Activated CD4-positive, alpha-beta memory T cell treated with anti-CD3 and anti-CD28 coated beads for 36 hours (primary cell): Measurements from ENCODE around the gene GPI. TPM values are rescaled to one million over a fixed set of nuclear protein-coding genes. Genes with fewer than 3 reads are reported as not detected.

Experiments used
- CTCF ChIA-PET: fragments of 350-600 bp; sonication (Branson Sonifier 250); formaldehyde crosslinking; loops from one replicate; lab custom pipeline; 2021; ENCODE audit warnings: antibody characterized with exemption, inconsistent platforms; lab: Charles Lee
- POLR2A ChIA-PET: fragments of 350-600 bp; sonication (Branson Sonifier 250); formaldehyde crosslinking; loops from one replicate; lab custom pipeline; 2021; ENCODE audit warnings: antibody characterized with exemption; lab: Charles Lee
- DNase-seq: peaks from one replicate; pipeline ENCODE4 v3.0.0-alpha.2; 2020
- H3K27ac Mint-ChIP-seq: one replicate; pipeline ENCODE4 v1.8.0; 2021; ENCODE audit warnings: mixed read lengths
- H3K27me3 Mint-ChIP-seq: one replicate; pipeline ENCODE4 v1.8.0; 2021; ENCODE audit warnings: mixed read lengths
- H3K36me3 Mint-ChIP-seq: one replicate; pipeline ENCODE4 v1.8.0; 2021; ENCODE audit warnings: mixed read lengths
- H3K4me1 Mint-ChIP-seq: one replicate; pipeline ENCODE4 v1.8.0; 2021; ENCODE audit warnings: low read depth, mixed read lengths
- H3K4me3 Mint-ChIP-seq: one replicate; pipeline ENCODE4 v1.8.0; 2021; ENCODE audit warnings: mild to moderate bottlenecking, mixed read lengths
- H3K9me3 Mint-ChIP-seq: one replicate; pipeline ENCODE4 v1.8.0; 2021; ENCODE audit warnings: mixed read lengths
- intact Hi-C: fragments of 100-400 bp; cut with micrococcal nuclease; formaldehyde crosslinking; loops from one replicate; pipeline ENCODE4 v1.15.1; 2023
- total RNA-seq, 2 experiments: library from RNA; stranded (reverse); gene quantifications; one replicate each; pipeline ENCODE4 v1.2.3, GENCODE V29; 2021

Gene GPI
- total RNA-seq, 2 experiments from 2014 or later: 549 to 564 TPM

- Mint-ChIP-seq H3K4me1 (peaks cover 14% of the 10 kb centered on the region), H3K27me3 (no peaks in the 10 kb centered on the region), H3K4me3 (no peak overlapping the region), H3K27ac (no peak overlapping the region), H3K9me3 (no peaks in the 10 kb centered on the region), H3K36me3 (peaks cover 54% of the 10 kb centered on the region)
- POLR2A ChIA-PET: no interaction called here
- intact Hi-C loops: no loop called here
- no peak for DNase-seq
- CTCF ChIA-PET: no interaction called here
Observed at GRCh38 chr19:34436716-34437115, 71.7 kb downstream of the GPI start.

DNA sequence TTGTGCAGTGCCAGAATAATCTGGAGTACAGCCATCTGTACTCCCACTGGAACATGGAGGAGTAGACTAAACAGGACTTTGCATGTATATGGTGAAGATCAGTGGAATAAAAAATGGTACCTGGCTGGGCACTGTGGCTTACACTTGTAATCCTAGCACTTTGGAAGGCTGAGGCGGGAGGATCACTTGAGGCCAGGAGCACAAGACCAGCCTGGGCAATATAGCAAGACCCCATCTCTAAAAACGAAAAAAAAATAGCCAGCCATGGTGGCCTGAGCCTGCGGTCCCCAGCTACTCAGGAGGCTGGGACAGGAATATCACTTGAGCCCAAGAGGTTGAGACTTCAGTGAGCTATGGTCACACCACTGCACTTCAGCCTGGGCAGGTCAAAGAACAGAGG is 83.2 kb downstream of the GPI start:
- H3K27ac Mint-ChIP-seq: no peak overlapping the region
- CTCF ChIA-PET: no interaction called here
- POLR2A ChIA-PET: no interaction called here
- no peak overlapping the region for H3K4me3 Mint-ChIP-seq
- H3K9me3 Mint-ChIP-seq: no peaks in the 10 kb centered on the region
- intact Hi-C loops: no loop called here
- DNase-seq: no peak
- no peaks in the 10 kb centered on the region for H3K27me3 Mint-ChIP-seq
- H3K36me3 Mint-ChIP-seq: peaks cover 66% of the 10 kb centered on the region
- H3K4me1 Mint-ChIP-seq: peaks cover 2% of the 10 kb centered on the region

Other genes starting within 250 kb of the GPI start
- 100 to 1,000 TPM in 1 of 2 experiments, 10 to 100 TPM in 1; 90.0 to 106 TPM for gene LSM14A, start 192.7 kb upstream of the GPI start, total RNA-seq
- 10 to 100 TPM; 11.7 to 11.9 TPM for gene GARRE1, start 110.6 kb upstream of the GPI start, total RNA-seq
- 10 to 100 TPM; 29.8 TPM for gene PDCD2L, start 39.2 kb downstream of the GPI start, total RNA-seq
- 100 to 1,000 TPM; 150 to 156 TPM for gene UBA2, start 63.2 kb downstream of the GPI start, total RNA-seq
- gene WTIP, start 116.6 kb downstream of the GPI start, total RNA-seq: under 1 TPM; 0.52 to 0.65 TPM